NCI-H2171 treated with DMSO at 0.1 percent for 48 hours (cell line): ENCODE measurements around the gene ASTN2.

Experiments
- DNase-seq: peaks from one replicate; lab custom pipeline; 2025; lab: John Stamatoyannopoulos, UW

Gene ASTN2

DNA sequence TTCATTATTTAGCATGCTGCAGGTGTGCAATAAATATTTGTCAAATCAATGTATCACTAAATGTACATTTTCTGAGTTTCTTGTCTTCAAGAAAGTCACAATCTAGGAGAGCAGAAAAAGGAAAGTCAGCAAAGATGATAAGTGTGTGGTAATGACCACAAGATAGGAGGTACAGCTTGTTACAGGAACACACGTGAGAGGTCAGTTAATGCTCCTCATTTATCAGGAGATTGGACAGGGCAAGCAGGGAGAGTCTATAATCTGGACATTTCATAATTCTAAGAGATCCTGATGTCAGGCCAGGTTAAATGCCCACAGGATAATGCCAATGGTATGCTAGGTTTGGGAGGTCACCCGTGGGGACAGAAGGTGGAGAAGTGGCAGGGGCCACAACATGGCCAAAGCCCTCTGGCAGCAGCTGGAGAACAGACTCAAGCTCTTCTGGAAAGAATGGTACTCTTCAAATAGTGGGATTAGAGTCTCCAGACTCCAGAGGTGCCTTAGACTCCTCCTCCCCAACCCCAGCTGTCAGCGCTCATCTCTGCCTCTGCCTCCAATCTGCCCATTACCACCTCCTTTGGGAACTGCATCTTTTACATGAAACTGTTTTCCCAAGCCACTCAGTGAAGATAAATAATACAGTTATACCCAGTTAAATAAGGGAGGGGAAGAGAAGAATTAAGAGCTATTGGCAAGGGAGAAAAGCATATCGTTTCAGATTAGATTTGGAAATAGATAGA is 114.3 kb downstream of the ASTN2 start:
- DNase-seq: no peak

DNA sequence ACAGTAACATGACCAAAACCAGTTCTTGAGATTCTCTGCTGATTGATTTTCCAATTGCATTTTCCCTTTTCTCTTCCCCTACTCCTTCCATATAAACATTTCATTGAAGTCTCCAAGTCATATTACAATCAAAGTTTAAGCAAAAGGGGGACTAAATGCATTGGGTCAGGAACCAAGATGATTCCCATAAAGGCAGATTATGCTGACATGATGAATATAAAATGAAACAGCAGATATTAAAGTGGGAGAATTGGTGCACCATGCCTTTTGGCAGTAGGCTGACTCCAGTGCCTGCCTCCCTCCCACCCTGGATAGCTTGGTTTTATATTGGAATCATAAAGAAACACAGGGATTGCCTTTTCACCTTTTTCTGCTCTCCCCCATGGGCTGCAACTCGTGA is 118.4 kb downstream of the ASTN2 start:
- DNase-seq: no peak

GRCh38 chr9:117293206-117294114 is 121.4 kb downstream of the ASTN2 start:
- peak; percentile 78 for DNase-seq

GRCh38 chr9:117290856-117291622 is 123.8 kb downstream of the ASTN2 start:
- DNase-seq: no peak

GRCh38 chr9:117290306-117290840 is 124.5 kb downstream of the ASTN2 start:
- DNase-seq: no peak

GRCh38 chr9:117286245-117286644 is 128.6 kb downstream of the ASTN2 start:
- no peak for DNase-seq

- no peak for DNase-seq
Measured at GRCh38 chr9:117284414-117284813, 130.4 kb downstream of the ASTN2 start.

DNA sequence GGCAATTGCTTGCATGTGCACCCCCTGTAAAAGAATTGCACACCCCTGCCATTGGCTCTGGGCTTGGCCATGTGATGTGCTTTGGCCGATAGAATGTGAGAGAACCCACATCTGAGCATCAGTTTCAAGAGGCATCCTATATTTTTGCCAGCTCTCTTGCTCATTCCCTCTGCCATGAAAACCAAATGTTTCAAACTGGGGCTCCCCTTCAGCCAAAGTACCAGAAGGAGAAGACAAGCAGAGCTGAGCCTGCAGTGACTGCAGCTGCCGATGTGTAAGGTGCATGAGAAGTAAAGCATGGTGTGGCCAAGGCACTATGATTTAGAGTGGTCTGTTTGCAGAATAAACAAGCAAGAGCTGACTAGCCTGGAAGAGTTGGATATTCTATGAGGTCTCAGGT is 132.3 kb downstream of the ASTN2 start:
- DNase-seq: no peak

- no peak for DNase-seq
Measured at GRCh38 chr9:117278471-117279035, 136.3 kb downstream of the ASTN2 start.

DNA sequence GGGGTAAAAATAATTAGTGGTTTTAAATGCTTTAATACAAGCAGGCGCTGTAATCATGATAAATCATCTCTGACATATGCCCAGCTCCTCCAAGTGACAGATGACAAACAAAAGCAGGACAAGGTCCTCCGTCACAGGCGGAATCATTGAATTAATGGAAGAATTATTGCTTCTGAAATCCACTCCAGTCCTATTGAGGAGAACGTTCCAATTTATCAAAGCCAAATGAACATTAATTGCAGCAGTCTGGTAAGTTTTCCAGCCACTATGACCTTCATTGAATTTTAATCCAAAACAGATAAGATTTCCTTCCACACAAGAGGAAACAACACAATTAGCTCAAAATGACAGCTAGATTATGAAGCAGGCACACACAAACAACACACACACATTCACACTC is 136.8 kb downstream of the ASTN2 start:
- DNase-seq: peak; percentile 67

DNA sequence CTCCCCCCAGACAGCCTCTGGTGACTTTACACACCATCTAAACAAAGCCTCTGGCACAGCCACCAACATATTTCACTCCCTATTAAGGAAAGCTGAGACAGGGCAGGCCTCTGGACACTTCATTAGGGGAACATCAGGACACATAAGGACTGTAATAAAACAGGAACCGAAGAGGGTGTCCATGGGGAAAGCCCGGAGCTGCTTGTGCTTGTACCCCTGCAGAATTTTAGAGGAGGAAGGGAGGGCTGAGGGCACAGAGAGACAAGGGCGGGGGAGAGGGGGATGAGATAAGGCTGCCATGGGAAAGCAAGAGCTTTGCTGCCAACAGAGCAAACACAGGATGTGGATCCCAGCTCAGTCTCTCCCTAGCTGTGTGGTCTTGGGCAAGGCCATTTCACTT is 138.4 kb downstream of the ASTN2 start:
- no peak for DNase-seq

DNA sequence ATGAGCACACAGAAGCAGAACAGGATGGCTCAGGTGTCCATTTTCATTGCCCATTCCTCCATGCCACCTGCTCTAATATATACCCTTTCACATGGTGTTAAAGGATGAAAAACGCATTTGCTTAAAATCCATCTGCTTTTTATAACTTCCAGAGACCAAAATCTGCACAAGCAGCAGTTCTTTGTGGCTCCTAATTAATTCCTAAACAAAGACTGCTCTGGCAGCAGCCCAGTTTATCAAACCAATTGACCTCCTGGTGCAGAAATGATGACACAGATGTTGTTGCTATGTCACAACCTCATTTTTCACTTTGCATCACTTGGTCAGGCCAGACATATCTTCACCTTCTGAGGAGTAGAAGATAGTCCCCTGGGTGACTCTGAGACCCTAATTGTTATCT is 141.2 kb downstream of the ASTN2 start:
- DNase-seq: peak; percentile 39

GRCh38 chr9:117268847-117269446 is 145.9 kb downstream of the ASTN2 start:
- DNase-seq: no peak

GRCh38 chr9:117266855-117267497 is 147.9 kb downstream of the ASTN2 start:
- DNase-seq: no peak

GRCh38 chr9:117265253-117265652 is 149.6 kb downstream of the ASTN2 start:
- DNase-seq: no peak

- no peak for DNase-seq
Measured at GRCh38 chr9:117258184-117258866, 156.5 kb downstream of the ASTN2 start.

DNA sequence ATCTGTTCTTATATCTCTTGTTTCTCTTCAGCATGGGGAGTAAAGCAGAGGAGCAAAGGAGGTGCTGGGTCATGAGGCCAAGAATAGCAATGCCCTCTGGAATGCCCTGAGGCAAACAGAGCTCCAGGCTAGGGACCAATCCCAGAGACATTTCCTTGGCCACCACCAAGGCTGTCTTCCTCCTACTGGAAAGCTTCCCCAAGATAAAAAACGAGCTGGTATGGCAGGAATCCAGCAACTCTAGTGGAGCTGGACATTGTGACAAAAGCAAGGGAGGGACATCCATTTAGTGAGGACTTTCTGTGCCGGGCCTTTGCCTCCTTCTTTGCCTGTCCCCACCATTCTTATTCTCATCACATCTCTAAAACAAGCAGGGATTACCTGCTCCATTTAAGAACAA is 161.6 kb downstream of the ASTN2 start:
- no peak for DNase-seq

GRCh38 chr9:117250610-117251215 is 164.1 kb downstream of the ASTN2 start:
- peak; percentile 23 for DNase-seq

- no peak for DNase-seq
Measured at GRCh38 chr9:117249799-117250198, 165.1 kb downstream of the ASTN2 start.

- peak; percentile 39 for DNase-seq
Measured at GRCh38 chr9:117247266-117247665, 167.6 kb downstream of the ASTN2 start.
